Measurements from ENCODE around the gene ATP8B3.

ATP8B3 gene

DNA sequence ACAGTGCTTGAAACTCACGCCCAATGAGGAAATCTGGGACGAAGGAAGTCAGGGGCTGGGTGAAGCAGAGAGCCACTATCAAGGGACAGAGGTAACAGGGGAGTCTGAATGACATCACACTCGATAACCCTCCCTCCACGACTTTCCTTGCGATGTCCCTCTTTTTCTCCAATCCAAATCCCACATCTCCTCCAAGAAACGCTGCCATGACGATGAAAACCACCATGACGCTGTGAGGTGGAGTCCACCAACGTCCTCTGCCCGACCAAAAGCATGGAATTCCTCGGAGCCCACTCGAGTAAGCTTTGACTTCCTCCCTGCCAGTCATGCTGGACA, 35.2 kb upstream of the ATP8B3 start:
- no peaks in the 10 kb centered on the region for H3K9me3 ChIP-seq (ENCODE audit: control insufficient read depth, insufficient read depth, low read depth, low read length)
- peak overlapping the region; percentile 100; the same call in 1 of the 2 replicates for H3K27ac ChIP-seq (ENCODE audit: extremely low read depth, low read depth, low read length)
- CTCF ChIA-PET = interaction anchor here (0.7 to 3.1 kb wide), 4 partner anchors 9 to 204 kb away, joined by 3 to 32 read pairs (median 6); no protein-coding TSS in a partner anchor
- H3K4me3 ChIP-seq (ENCODE audit: low read depth, low read length) = peak overlapping the region; percentile 96
- peaks cover 0 to 23% of the 10 kb centered on the region in 2 experiments; a peak in 1 of 3 replicates for H3K36me3 ChIP-seq (ENCODE audit: control insufficient read depth in 2 of 2, insufficient read depth in 1 of 2, low read length in 2 of 2)
- peaks cover 2% of the 10 kb centered on the region; the same call in 1 of the 2 replicates for H3K4me1 ChIP-seq (ENCODE audit: control insufficient read depth, insufficient read depth, low read length)
- POLR2A ChIA-PET = interaction anchor here (1.2 kb wide), 1 partner anchor 9 kb away, joined by 5 read pairs; no protein-coding TSS in a partner anchor
- TF ChIP-seq ZNF239 (tag by site-specific recombination; IDR thresholded peaks at IDR 0.05) = no peak
- TF ChIP-seq ZBTB21 (tag by site-specific recombination; IDR thresholded peaks at IDR 0.05) = 0 out of 2 replicates have a peak, but pooled peaks have one; percentile 75
- TF ChIP-seq, protein P1, sequence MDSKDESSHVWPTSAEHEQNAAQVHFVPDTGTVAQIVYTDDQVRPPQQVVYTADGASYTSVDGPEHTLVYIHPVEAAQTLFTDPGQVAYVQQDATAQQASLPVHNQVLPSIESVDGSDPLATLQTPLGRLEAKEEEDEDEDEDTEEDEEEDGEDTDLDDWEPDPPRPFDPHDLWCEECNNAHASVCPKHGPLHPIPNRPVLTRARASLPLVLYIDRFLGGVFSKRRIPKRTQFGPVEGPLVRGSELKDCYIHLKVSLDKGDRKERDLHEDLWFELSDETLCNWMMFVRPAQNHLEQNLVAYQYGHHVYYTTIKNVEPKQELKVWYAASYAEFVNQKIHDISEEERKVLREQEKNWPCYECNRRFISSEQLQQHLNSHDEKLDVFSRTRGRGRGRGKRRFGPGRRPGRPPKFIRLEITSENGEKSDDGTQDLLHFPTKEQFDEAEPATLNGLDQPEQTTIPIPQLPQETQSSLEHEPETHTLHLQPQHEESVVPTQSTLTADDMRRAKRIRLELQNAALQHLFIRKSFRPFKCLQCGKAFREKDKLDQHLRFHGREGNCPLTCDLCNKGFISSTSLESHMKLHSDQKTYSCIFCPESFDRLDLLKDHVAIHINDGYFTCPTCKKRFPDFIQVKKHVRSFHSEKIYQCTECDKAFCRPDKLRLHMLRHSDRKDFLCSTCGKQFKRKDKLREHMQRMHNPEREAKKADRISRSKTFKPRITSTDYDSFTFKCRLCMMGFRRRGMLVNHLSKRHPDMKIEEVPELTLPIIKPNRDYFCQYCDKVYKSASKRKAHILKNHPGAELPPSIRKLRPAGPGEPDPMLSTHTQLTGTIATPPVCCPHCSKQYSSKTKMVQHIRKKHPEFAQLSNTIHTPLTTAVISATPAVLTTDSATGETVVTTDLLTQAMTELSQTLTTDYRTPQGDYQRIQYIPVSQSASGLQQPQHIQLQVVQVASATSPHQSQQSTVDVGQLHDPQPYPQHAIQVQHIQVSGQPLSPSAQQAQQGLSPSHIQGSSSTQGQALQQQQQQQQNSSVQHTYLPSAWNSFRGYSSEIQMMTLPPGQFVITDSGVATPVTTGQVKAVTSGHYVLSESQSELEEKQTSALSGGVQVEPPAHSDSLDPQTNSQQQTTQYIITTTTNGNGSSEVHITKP (tag by site-specific recombination; IDR thresholded peaks at IDR 0.05) = peak; percentile 69
- peak; percentile 51; the same call in 1 of the 2 replicates for TF ChIP-seq ZNF629 (tag by site-specific recombination; IDR thresholded peaks at IDR 0.05)
- no peak for TF ChIP-seq ZNF571 (tag by site-specific recombination; IDR thresholded peaks at IDR 0.05)

DNA sequence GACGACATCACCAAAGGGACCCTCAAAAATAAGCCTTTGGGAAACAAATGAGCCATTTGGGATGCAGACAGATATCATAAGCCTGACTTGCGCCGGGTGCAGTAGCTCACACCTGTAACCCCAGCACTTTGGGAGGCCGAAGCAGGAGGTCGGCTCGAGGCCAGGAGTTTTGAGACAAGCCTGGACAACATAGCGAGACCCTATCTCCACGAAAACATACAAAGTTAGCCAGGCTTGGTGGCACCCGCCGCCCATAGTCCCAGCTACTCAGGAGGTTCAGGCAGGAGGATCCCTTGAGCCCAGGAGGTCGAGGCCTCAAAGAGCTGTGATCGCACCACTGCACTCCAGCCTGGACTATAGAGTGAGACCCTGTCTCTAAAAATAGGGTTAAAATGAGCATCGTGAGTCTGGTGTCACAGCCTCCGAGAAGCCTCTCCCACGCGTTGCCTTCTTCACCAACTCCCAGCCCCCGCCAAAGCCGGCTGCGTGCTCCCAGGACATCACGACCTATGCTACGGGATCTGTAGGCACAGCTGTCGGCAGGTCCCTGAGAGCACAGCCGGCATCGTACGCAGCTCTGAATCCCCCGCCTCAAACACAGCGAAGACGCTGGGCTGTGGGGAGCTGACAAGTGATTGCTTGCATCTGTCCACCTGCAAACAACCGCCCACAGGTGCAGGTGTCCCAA, 34.6 kb upstream of the ATP8B3 start:
- Histone ChIP-seq H3K36me3 (ENCODE audit: control insufficient read depth in 2 of 2, insufficient read depth in 1 of 2, low read length in 2 of 2) (peaks cover 0 to 23% of the 10 kb centered on the region in 2 experiments; a peak in 1 of 3 replicates), H3K4me3 (ENCODE audit: low read depth, low read length) (peak overlapping the region; percentile 17), H3K27ac (ENCODE audit: extremely low read depth, low read depth, low read length) (no peak overlapping the region), H3K4me1 (ENCODE audit: control insufficient read depth, insufficient read depth, low read length) (peaks cover 2% of the 10 kb centered on the region; the same call in 1 of the 2 replicates), H3K9me3 (ENCODE audit: control insufficient read depth, insufficient read depth, low read depth, low read length) (no peaks in the 10 kb centered on the region)
- TF ChIP-seq ZNF121 (tag by site-specific recombination; IDR thresholded peaks at IDR 0.05) (peak; percentile 84), ZBTB49 (tag by site-specific recombination; IDR thresholded peaks at IDR 0.05; ENCODE audit: low read depth) (no peak)
- ChIA-PET POLR2A (interaction anchor here (1.2 kb wide), 1 partner anchor 8 kb away, joined by 5 read pairs; no protein-coding TSS in a partner anchor), CTCF (interaction anchor here (0.6 to 3.1 kb wide), 7 partner anchors 9 to 205 kb away, joined by 3 to 32 read pairs (median 4); no protein-coding TSS in a partner anchor)

DNA sequence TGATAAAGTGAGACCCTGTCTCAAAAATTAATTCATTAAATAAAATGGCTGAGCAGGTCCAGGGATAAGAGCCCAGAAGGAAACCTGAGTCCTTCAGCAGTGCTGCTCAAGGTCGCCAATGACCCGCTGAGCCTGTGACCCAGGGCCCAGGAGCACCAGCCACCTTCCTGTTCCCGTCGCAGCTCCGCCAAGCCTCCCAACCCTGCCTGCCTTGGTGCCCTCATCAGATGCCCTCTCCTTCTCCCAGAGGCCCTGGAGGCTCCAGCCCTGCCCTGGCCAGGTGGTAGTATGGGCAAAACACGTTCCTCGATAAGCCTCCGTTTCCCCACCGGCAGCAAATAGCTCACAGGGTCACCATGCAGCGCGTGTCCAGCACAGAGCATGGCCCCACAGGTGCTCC, 33.6 kb upstream of the ATP8B3 start:
- H3K9me3 ChIP-seq (ENCODE audit: control insufficient read depth, insufficient read depth, low read depth, low read length) = no peaks in the 10 kb centered on the region
- no peak overlapping the region for H3K4me3 ChIP-seq (ENCODE audit: low read depth, low read length)
- ChIA-PET POLR2A (no interaction called here), CTCF (interaction anchor here (0.7 to 3.1 kb wide), 4 partner anchors 8 to 425 kb away, joined by 3 to 32 read pairs (median 4); no protein-coding TSS in a partner anchor)
- TF ChIP-seq GFI1B (tag by site-specific recombination; IDR thresholded peaks at IDR 0.05) (no peak), ZNF600 (tag by site-specific recombination; IDR thresholded peaks at IDR 0.05) (no peak), PRDM2 (tag by site-specific recombination; IDR thresholded peaks at IDR 0.05; ENCODE audit: borderline replicate concordance) (no peak), BCL11A (tag by site-specific recombination; IDR thresholded peaks at IDR 0.05; ENCODE audit: low read depth) (no peak), ZNF138 (tag by site-specific recombination; IDR thresholded peaks at IDR 0.05; ENCODE audit: borderline replicate concordance) (no peak), ZNF169 (tag by site-specific recombination; IDR thresholded peaks at IDR 0.05) (no peak)
- TF ChIP-seq, protein P2, sequence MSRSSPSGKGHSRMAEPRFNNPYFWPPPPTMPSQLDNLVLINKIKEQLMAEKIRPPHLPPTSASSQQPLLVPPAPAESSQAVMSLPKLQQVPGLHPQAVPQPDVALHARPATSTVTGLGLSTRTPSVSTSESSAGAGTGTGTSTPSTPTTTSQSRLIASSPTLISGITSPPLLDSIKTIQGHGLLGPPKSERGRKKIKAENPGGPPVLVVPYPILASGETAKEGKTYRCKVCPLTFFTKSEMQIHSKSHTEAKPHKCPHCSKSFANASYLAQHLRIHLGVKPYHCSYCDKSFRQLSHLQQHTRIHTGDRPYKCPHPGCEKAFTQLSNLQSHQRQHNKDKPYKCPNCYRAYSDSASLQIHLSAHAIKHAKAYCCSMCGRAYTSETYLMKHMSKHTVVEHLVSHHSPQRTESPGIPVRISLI (tag by site-specific recombination; IDR thresholded peaks at IDR 0.05) = no peak
- peaks cover 2% of the 10 kb centered on the region; the same call in 1 of the 2 replicates for H3K4me1 ChIP-seq (ENCODE audit: control insufficient read depth, insufficient read depth, low read length)
- H3K27ac ChIP-seq (ENCODE audit: extremely low read depth, low read depth, low read length) = no peak overlapping the region
- peaks cover 0 to 23% of the 10 kb centered on the region in 2 experiments; a peak in 1 of 3 replicates for H3K36me3 ChIP-seq (ENCODE audit: control insufficient read depth in 2 of 2, insufficient read depth in 1 of 2, low read length in 2 of 2)

Measured in HEK293 (cell line).